ENCODE data around the gene SYCE1L. TPM values are rescaled to one million over a fixed set of nuclear protein-coding genes. Genes with fewer than 3 reads are reported as not detected.

SYCE1L gene
- total RNA-seq, 2 donors from 2014 or later: 2.3 to 3.4 TPM

DNA sequence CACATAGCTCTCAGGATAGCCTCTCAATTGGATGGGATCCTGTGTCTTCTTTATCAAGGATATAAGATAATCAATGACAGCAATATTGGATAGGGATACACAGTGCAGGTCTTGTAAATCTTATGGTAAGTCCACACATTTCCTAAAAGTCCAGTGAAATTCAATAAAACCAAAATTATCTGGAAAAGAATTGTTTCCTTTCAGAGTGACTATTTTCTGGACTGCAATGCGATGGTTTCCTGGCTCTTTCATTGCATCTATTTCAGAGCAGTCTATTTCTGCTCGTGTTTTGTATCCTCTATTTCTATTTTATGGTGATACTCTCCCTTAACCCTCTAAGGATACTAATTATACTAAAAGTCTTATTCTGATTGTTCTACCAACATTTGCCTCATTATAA, 32.5 kb upstream of the SYCE1L start:
- intact Hi-C loops (cut with DNase I): no loop called here
- H3K9me3 ChIP-seq: no peaks in the 10 kb centered on the region
- H3K36me3 ChIP-seq: no peaks in the 10 kb centered on the region
- H3K27me3 ChIP-seq (replicated peaks; ENCODE audit: insufficient read depth): no peaks in the 10 kb centered on the region
- H3K27ac ChIP-seq: no peak overlapping the region
- DNase-seq (ENCODE audit: low spot score): no peak
- no peaks in the 10 kb centered on the region for H3K4me1 ChIP-seq (replicated peaks)
- 53% methylated on average over 2 of the region's 2 CpGs for WGBS
- TF ChIP-seq, protein P1, sequence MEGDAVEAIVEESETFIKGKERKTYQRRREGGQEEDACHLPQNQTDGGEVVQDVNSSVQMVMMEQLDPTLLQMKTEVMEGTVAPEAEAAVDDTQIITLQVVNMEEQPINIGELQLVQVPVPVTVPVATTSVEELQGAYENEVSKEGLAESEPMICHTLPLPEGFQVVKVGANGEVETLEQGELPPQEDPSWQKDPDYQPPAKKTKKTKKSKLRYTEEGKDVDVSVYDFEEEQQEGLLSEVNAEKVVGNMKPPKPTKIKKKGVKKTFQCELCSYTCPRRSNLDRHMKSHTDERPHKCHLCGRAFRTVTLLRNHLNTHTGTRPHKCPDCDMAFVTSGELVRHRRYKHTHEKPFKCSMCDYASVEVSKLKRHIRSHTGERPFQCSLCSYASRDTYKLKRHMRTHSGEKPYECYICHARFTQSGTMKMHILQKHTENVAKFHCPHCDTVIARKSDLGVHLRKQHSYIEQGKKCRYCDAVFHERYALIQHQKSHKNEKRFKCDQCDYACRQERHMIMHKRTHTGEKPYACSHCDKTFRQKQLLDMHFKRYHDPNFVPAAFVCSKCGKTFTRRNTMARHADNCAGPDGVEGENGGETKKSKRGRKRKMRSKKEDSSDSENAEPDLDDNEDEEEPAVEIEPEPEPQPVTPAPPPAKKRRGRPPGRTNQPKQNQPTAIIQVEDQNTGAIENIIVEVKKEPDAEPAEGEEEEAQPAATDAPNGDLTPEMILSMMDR (IDR thresholded peaks at IDR 0.05): no peak
- TF ChIP-seq POLR2A (IDR thresholded peaks at IDR 0.05) (no peak), POLR2AphosphoS5 (IDR thresholded peaks at IDR 0.05) (no peak)
- no peak overlapping the region for H3K4me3 ChIP-seq

DNA sequence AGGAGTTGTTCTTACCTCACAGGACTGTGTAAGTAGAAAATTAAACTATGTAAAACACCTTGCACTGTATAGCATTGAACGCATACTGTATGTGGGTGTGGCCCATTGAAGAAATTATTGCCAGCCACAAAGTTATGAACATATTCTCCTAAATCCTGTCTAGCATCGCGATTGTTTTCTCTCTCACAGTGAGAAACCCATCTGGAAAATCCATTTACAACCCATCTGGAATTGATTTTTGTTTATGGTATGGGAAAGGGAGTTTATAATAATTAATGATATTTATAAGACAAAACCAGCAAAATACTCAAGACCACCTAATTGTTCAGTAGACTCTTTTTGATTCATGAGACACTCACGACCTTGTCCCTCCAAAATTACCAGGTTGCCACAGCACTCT, 30.3 kb upstream of the SYCE1L start:
- Histone ChIP-seq H3K9me3 (no peaks in the 10 kb centered on the region), H3K36me3 (no peaks in the 10 kb centered on the region), H3K27ac (no peak overlapping the region), H3K27me3 (replicated peaks; ENCODE audit: insufficient read depth) (no peaks in the 10 kb centered on the region), H3K4me1 (replicated peaks) (no peaks in the 10 kb centered on the region), H3K4me3 (no peak overlapping the region)
- no peak for TF ChIP-seq POLR2AphosphoS5 (IDR thresholded peaks at IDR 0.05)
- no peak for TF ChIP-seq POLR2A (IDR thresholded peaks at IDR 0.05)
- intact Hi-C loops (cut with DNase I): no loop called here
- DNase-seq (ENCODE audit: low spot score): no peak
- WGBS: 79% methylated on average over 4 of the region's 4 CpGs

DNA sequence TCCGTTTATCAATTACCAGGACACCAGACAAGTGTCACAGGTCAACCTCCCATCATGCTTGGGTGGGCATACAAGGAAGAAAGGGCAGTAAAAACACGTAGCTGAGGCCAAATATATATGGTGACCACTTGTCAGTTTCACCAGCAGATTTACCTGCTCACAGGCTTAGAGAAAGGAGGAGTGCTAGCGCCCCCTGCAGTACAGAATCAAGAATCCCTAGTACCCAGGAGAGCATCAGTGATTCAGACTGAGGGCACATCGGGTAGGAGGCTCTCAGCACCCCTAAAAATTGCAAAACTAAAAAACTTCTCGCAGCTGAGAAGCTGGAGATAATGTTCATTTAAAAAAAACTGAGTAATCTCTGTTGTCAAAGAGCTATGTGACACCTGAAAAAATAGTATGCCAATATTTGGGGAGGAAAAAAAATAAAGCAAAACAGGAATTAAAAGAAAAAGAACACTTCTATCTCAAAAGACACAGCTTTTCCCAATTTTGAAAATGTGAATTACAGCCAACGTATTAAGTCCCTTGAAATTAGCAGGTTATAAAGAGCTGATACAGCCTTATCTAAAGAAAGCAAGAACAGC, 29.5 kb upstream of the SYCE1L start:
- 21% methylated on average over 6 of the region's 6 CpGs for WGBS
- Histone ChIP-seq H3K4me1 (replicated peaks) (no peaks in the 10 kb centered on the region), H3K4me3 (no peak overlapping the region), H3K9me3 (no peaks in the 10 kb centered on the region), H3K27ac (no peak overlapping the region), H3K36me3 (no peaks in the 10 kb centered on the region), H3K27me3 (replicated peaks; ENCODE audit: insufficient read depth) (no peaks in the 10 kb centered on the region)
- no peak for DNase-seq (ENCODE audit: low spot score)
- intact Hi-C loops (cut with DNase I): loop anchor here (5.0 kb wide), 1 partner anchor 1382 kb away; no protein-coding TSS in a partner anchor
- TF ChIP-seq, protein P1 (IDR thresholded peaks at IDR 0.05): peak in 2 of 4 experiments; percentile 23 to 38
- no peak for TF ChIP-seq POLR2AphosphoS5 (IDR thresholded peaks at IDR 0.05)

DNA sequence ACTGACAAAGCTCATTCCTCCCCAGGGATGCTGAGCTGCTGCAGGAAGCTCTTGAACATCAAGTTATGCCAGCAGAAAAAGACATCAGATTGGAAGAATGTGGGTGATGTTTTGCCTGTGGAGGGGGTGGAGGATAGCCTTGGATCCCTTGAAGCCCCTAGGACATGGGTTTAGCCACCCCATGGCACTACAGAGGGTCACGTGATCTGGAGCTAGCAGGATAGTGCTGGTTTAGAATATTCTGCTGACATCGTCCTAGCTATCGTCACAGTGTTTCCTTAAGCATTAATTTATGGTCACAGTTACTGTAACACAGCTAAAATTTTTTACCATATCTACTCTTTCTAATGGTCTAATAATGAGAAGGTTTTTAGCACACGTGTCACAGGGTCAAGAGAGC, 28.4 kb upstream of the SYCE1L start:
- no peak overlapping the region for H3K27ac ChIP-seq
- TF ChIP-seq, protein P1 (IDR thresholded peaks at IDR 0.05): no peak
- TF ChIP-seq POLR2A (IDR thresholded peaks at IDR 0.05) (no peak), POLR2AphosphoS5 (IDR thresholded peaks at IDR 0.05) (no peak)
- H3K4me3 ChIP-seq: no peak overlapping the region
- H3K27me3 ChIP-seq (replicated peaks; ENCODE audit: insufficient read depth): no peaks in the 10 kb centered on the region
- WGBS: 61% methylated on average over 4 of the region's 4 CpGs
- intact Hi-C loops (cut with DNase I): loop anchor here (5.0 kb wide), 1 partner anchor 1384 kb away; no protein-coding TSS in a partner anchor
- no peaks in the 10 kb centered on the region for H3K4me1 ChIP-seq (replicated peaks)
- no peaks in the 10 kb centered on the region for H3K9me3 ChIP-seq
- no peaks in the 10 kb centered on the region for H3K36me3 ChIP-seq
- DNase-seq (ENCODE audit: low spot score): no peak

DNA sequence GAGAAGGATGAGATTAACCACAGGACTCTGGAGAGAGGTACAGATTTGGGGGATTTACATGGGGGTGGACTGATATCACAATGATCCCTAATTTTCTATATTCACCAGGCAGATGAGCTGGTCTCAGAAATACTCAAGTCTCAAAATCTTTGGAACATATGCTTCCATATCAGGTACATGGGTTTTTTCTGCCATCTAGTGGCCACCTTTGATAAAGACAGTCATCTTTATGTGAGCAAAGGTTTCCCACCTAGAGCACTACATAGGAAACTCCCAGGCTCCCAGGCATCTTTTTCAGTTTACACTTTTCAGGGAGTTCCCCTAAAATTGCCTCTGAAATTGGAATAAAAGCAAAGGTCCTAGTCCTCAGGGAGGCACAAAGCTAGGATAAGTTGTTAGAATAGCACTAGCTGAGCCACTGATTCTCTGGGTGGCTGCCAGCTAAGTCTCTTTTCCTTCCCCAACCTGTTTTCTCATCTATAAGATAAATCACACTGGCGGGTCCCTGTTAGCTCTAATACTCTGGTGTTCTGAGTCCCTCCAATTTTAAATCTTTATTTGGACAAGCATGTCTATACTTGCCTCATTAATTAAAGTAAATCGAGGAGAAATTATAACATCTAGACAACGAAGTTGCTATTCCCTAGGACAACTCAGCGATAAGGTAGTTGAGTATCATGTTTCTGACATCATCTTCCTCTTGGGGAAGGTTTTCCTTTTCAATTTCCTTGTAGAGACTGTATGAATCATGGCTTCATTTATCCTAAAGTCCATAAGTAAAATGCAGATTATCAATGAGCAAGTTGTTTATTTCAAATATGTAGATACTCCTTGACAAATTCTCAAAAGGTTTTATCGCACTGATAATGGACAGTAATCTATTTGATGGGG, 27.2 kb upstream of the SYCE1L start:
- H3K9me3 ChIP-seq: no peaks in the 10 kb centered on the region
- intact Hi-C loops (cut with DNase I): loop anchor here (5.0 kb wide), 1 partner anchor 1385 kb away; no protein-coding TSS in a partner anchor
- no peaks in the 10 kb centered on the region for H3K36me3 ChIP-seq
- TF ChIP-seq POLR2AphosphoS5 (IDR thresholded peaks at IDR 0.05): no peak
- TF ChIP-seq, protein P1 (IDR thresholded peaks at IDR 0.05): peak; percentile 36 to 76 (median 67)
- 34% methylated on average over 5 of the region's 5 CpGs for WGBS
- no peaks in the 10 kb centered on the region for H3K27me3 ChIP-seq (replicated peaks; ENCODE audit: insufficient read depth)
- no peak overlapping the region for H3K4me3 ChIP-seq
- DNase-seq (ENCODE audit: low spot score): peak; percentile 63
- no peaks in the 10 kb centered on the region for H3K4me1 ChIP-seq (replicated peaks)
- no peak overlapping the region for H3K27ac ChIP-seq

Data from prostate gland (tissue), 2 donors.